D721Med (cell line): ENCODE measurements around the gene DGKI.

Source experiments
- DNase-seq: peaks from one replicate; pipeline ENCODE4 v3.0.0; 2011; ENCODE audit warnings: low spot score; ENCODE audit not compliant: insufficient read length
- FAIRE-seq: peaks from 2 replicates; lab custom pipeline; 2011; peaks lifted over from hg19 to GRCh38; lab: Jason Lieb, UNC
- CTCF ChIP-seq: IDR thresholded peaks from 2 replicates; pipeline ENCODE4 v1.5.1; 2012; ENCODE audit warnings: mild to moderate bottlenecking, control low read depth; ENCODE audit not compliant: insufficient read depth; ENCODE audit errors: missing control alignments

Gene DGKI

DNA sequence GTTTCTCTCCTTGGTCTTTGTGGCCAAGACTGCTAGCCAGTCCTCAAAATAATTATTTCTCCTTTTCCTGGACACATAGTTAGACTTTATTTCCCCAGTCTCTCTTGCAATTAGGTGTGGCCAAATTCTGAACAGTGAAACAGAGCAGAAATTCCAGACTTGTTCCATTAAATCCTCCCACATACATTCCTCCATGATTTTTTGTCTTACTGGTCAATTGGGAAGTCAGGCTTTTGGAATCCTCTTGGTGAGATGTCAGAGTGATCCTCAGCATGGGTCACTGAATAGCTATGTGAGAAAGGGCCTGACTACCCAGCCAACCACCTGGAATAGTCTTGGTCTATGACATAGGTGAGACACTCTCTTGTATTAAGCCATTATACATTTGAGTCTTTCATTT lies 164.2 kb downstream of the DGKI start:
- no peak for TF ChIP-seq CTCF
- no peak for FAIRE-seq

GRCh38 chr7:137681657-137682562 lies 164.9 kb downstream of the DGKI start:
- no peak for TF ChIP-seq CTCF
- DNase-seq = no peak
- no peak for FAIRE-seq

More for the DNA sequence above, 164.2 kb downstream of the DGKI start:
- no peak for DNase-seq

DNA sequence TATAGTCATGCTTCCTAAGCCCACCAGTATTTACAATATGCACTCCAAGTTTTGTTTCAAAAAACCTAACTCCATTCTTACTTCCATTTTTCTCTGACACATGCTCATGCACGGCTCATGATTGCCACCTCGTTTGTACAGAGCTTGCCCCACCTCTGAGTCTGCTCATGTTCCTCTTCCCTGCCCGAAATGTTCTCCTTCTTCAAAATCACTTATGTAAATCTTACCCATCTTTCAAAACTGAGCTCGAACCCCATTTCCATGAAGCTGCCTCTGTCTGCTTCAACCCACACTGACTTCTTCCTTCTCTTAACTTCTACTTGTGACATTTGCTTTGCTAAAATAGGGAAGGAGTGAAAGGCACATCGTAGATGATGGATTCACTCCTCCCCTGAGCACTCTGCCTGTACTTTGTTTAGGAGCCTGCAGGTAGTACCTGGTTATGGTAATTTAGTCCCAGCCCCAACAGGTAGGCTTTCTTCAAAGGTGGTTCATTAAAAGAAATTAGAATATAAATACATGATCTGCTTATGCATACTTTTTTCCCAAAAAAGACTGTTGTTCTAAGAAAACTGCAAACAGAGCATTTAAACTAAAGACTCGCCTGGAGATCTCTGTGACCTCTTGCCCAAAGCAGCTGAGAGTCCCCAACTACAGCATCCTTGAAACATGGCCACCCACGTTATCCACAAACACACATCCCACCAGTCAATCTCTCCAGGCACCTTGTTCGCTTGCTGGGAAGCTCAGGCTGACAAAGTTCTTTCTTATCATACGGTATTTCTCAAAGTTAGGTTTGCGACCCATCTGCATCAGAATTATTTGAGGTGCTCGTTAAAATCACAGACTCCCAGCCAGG lies 172.0 kb downstream of the DGKI start:
- FAIRE-seq (no peak), DNase-seq (no peak)
- TF ChIP-seq CTCF = no peak

DNA sequence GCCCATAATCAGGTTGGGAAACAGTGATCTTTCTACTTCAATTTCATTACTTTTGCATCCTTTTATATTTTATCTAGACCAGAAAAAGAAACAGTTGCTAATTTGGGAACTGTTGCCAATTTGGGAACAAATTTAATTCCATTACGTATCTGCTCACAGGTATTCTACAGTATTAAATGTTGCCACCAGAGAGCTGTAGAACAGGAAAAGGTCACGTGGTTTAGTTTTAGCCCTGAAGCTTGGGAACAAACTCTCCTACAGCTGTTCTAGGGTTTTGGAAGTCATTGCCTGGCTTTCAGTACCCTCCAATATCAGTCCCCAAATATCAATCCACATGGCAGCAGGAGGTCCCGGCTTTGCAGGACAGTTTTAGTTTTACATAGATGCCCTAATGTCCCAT lies 172.7 kb downstream of the DGKI start:
- no peak for TF ChIP-seq CTCF
- FAIRE-seq (no peak), DNase-seq (no peak)

DNA sequence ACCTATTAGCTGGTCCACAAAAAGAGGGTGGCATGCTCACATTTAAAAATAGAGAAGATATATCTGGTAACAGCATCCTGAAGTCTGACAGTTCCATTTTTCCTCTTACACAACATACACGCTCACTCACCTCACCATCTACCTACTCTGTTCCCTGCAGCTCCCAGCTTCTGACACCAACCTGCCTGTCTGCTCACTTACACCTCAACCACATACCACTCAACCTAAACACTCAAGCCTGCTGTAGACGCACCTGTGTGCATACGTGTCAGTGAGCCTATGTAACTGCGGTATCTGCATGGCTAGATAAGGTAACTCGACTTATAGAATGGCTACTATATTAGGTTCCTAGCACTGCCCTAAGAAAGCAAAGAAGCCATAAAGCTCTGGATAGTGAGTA lies 174.9 kb downstream of the DGKI start:
- FAIRE-seq (no peak), DNase-seq (no peak)
- TF ChIP-seq CTCF = no peak

- FAIRE-seq (no peak), DNase-seq (no peak)
- no peak for TF ChIP-seq CTCF
Observed at GRCh38 chr7:137670222-137671064, 176.3 kb downstream of the DGKI start.
